ENCODE measurements around the gene PIMREG. TPM values are rescaled to one million over a fixed set of nuclear protein-coding genes. Genes with fewer than 3 reads are reported as not detected.
A peak's percentile ranks its signal among the peaks of the same experiment; 100 is the strongest.

PIMREG gene
- 1.7 TPM for total RNA-seq
- not detected for polyA plus RNA-seq (ENCODE audit: insufficient read depth, low read depth, low replicate concordance)
- long read RNA-seq, donor 1, transcript PIMREG-205 (6 exons, 1,948 nt): major isoform, 14 of 56 reads
- long read RNA-seq, donor 1, partial matches to known transcripts: 17 of 56 reads
- long read RNA-seq, donor 1, other reads (novel, unspliced or antisense): 25 of 56 reads
- long read RNA-seq, donor 2, transcript PIMREG-205 (6 exons, 1,948 nt): major isoform, 6 of 7 reads
- long read RNA-seq, donor 2, partial matches to known transcripts: 0 of 7 reads
- long read RNA-seq, donor 2, other reads (novel, unspliced or antisense): 0 of 7 reads
- long read RNA-seq, donor 3, transcript PIMREG-205 (6 exons, 1,948 nt): major isoform, 5 of 6 reads
- long read RNA-seq, donor 3, partial matches to known transcripts: 0 of 6 reads
- long read RNA-seq, donor 3, other reads (novel, unspliced or antisense): 0 of 6 reads
- long read RNA-seq, donor 4, transcript PIMREG-205 (6 exons, 1,948 nt): major isoform, 8 of 8 reads
- long read RNA-seq, donor 4, partial matches to known transcripts: 0 of 8 reads
- long read RNA-seq, donor 4, other reads (novel, unspliced or antisense): 0 of 8 reads
- long read RNA-seq, donor 5: 0 reads
- long read RNA-seq, donor 6: 0 reads
- long read RNA-seq, donor 7, partial matches to known transcripts: 1 of 1 reads
- long read RNA-seq, donor 7, other reads (novel, unspliced or antisense): 0 of 1 reads
- long read RNA-seq, donor 8, transcript PIMREG-205 (6 exons, 1,948 nt): major isoform, 8 of 15 reads
- long read RNA-seq, donor 8, partial matches to known transcripts: 7 of 15 reads
- long read RNA-seq, donor 8, other reads (novel, unspliced or antisense): 0 of 15 reads
- long read RNA-seq, donor 9, partial matches to known transcripts: 0 of 1 reads
- long read RNA-seq, donor 9, other reads (novel, unspliced or antisense): 0 of 1 reads
- long read RNA-seq, donor 10, transcript PIMREG-205 (6 exons, 1,948 nt): major isoform, 5 of 6 reads
- long read RNA-seq, donor 10, partial matches to known transcripts: 0 of 6 reads
- long read RNA-seq, donor 10, other reads (novel, unspliced or antisense): 0 of 6 reads

- TF ChIP-seq CTCF (IDR thresholded peaks at IDR 0.05; ENCODE audit: borderline replicate concordance, extremely low read depth, insufficient read depth): no peak
- FAIRE-seq: no peak
- peak within 1 kb of the TSS; percentile 56 to 74 (median 67) for H3K4me3 ChIP-seq (ENCODE audit: low read length in 3 of 3)
- H3K4me1 ChIP-seq (ENCODE audit: control insufficient read depth in 2 of 3, insufficient read depth in 2 of 3, low read depth in 1 of 3, low read length in 3 of 3): peaks cover 0 to 8% (median 0%) of the 10 kb centered on the region in 3 donors
- no peaks in the 10 kb centered on the region for H3K9me3 ChIP-seq (ENCODE audit: control insufficient read depth in 2 of 3, insufficient read depth in 1 of 3, low read length in 3 of 3)
- intact Hi-C loops (cut with DNase I): no loop called here
- DNase-seq: peak; percentile 97 to 99 (median 98)
- H3K9ac ChIP-seq (ENCODE audit: low read length in 3 of 3): peak within 1 kb of the TSS in 2 of 3 donors; percentile 12 to 47
- H3K27ac ChIP-seq (ENCODE audit: low read depth in 2 of 2, low read length in 2 of 2): no peak within 1 kb of the TSS
- H3K27me3 ChIP-seq (ENCODE audit: control insufficient read depth, insufficient read depth, low read length): no peaks in the 10 kb centered on the region
- no peaks in the 10 kb centered on the region for H3K36me3 ChIP-seq (ENCODE audit: control insufficient read depth in 2 of 3, insufficient read depth in 3 of 3, low read length in 3 of 3)
These were observed at the start of gene PIMREG for GRCh38 chr17:6443692-6444570. PIMREG (plus strand) TSS chr17:6444455; CDS start chr17:6445111, 656 bp downstream.

GRCh38 chr17:6398955-6399354, 45.3 kb upstream of the PIMREG start:
- Histone ChIP-seq H3K4me1 (ENCODE audit: control insufficient read depth in 2 of 3, insufficient read depth in 2 of 3, low read depth in 1 of 3, low read length in 3 of 3) (no peaks in the 10 kb centered on the region), H3K9ac (ENCODE audit: low read length in 3 of 3) (no peak overlapping the region), H3K27ac (ENCODE audit: low read depth in 2 of 2, low read length in 2 of 2) (no peak overlapping the region), H3K36me3 (ENCODE audit: control insufficient read depth in 2 of 3, insufficient read depth in 3 of 3, low read length in 3 of 3) (no peaks in the 10 kb centered on the region), H3K4me3 (ENCODE audit: low read length in 3 of 3) (no peak overlapping the region), H3K27me3 (ENCODE audit: control insufficient read depth, insufficient read depth, low read length) (no peaks in the 10 kb centered on the region), H3K9me3 (ENCODE audit: control insufficient read depth in 2 of 3, insufficient read depth in 1 of 3, low read length in 3 of 3) (peaks cover 0 to 5% (median 2%) of the 10 kb centered on the region in 3 donors)
- intact Hi-C loops (cut with DNase I): no loop called here
- DNase-seq (no peak), FAIRE-seq (no peak)
- TF ChIP-seq CTCF (IDR thresholded peaks at IDR 0.05; ENCODE audit: borderline replicate concordance, extremely low read depth, insufficient read depth): no peak

GRCh38 chr17:6402258-6402657, 42.0 kb upstream of the PIMREG start:
- Histone ChIP-seq H3K4me1 (ENCODE audit: control insufficient read depth in 2 of 3, insufficient read depth in 2 of 3, low read depth in 1 of 3, low read length in 3 of 3) (no peaks in the 10 kb centered on the region), H3K36me3 (ENCODE audit: control insufficient read depth in 2 of 3, insufficient read depth in 3 of 3, low read length in 3 of 3) (no peaks in the 10 kb centered on the region), H3K27me3 (ENCODE audit: control insufficient read depth, insufficient read depth, low read length) (no peaks in the 10 kb centered on the region), H3K9me3 (ENCODE audit: control insufficient read depth in 2 of 3, insufficient read depth in 1 of 3, low read length in 3 of 3) (peaks cover 0 to 5% (median 2%) of the 10 kb centered on the region in 3 donors), H3K27ac (ENCODE audit: low read depth in 2 of 2, low read length in 2 of 2) (no peak overlapping the region), H3K4me3 (ENCODE audit: low read length in 3 of 3) (no peak overlapping the region), H3K9ac (ENCODE audit: low read length in 3 of 3) (no peak overlapping the region)
- intact Hi-C loops (cut with DNase I): no loop called here
- no peak for TF ChIP-seq CTCF (IDR thresholded peaks at IDR 0.05; ENCODE audit: borderline replicate concordance, extremely low read depth, insufficient read depth)
- no peak for DNase-seq
- FAIRE-seq: no peak
